Peyer's patch (tissue), 4 donors: ENCODE measurements around the gene STYXL1. TPM values are rescaled to one million over a fixed set of nuclear protein-coding genes. Genes with fewer than 3 reads are reported as not detected.
A peak's percentile ranks its signal among the peaks of the same experiment; 100 is the strongest.

Experiments
- DNase-seq, 3 donors: peaks; one replicate each; pipeline ENCODE4 v3.0.0-alpha.2; 2017 to 2019
- H3K27ac ChIP-seq, 4 donors: fragments of 200-600 bp; sonication (generic); one replicate each; pipeline ENCODE4 v1.5.1; 2016 to 2019
- H3K27me3 ChIP-seq, 2 donors: fragments of 200-600 bp; sonication (generic); one replicate each; pipeline ENCODE4 v1.5.1; 2019
- H3K36me3 ChIP-seq, 3 donors: fragments of 200-600 bp; sonication (generic); one replicate each; pipeline ENCODE4 v1.5.1; 2016 to 2019
- H3K4me1 ChIP-seq, 4 donors: fragments of 200-600 bp; sonication (generic); one replicate each; pipeline ENCODE4 v1.5.1; 2016 to 2019
- H3K4me3 ChIP-seq, 4 donors: fragments of 200-600 bp; sonication (generic); 1 replicate in 3 of 4; 2 replicates in 1 of 4; pipeline ENCODE4 v1.5.1; 2016 to 2019; ENCODE audit warnings: mild to moderate bottlenecking in 1 of 4
- H3K9me3 ChIP-seq, 4 donors: fragments of 200-600 bp; sonication (generic); one replicate each; pipeline ENCODE4 v1.5.1; 2016 to 2019; ENCODE audit warnings: mild to moderate bottlenecking in 1 of 4
- CTCF ChIP-seq, 6 experiments: fragments of 450-650 bp in 4 of 6; fragments of 200-600 bp in 2 of 6; sonication (generic) in 1 of 6; IDR thresholded peaks; one replicate each; pipeline ENCODE4 v1.5.1; 2017 to 2019; ENCODE audit warnings: antibody characterized with exemption in 6 of 6, mild to moderate bottlenecking in 3 of 6, moderate library complexity in 1 of 6
- POLR2A ChIP-seq, 2 donors: fragments of 450-650 bp; IDR thresholded peaks; one replicate each; pipeline ENCODE4 v1.5.1; 2017; ENCODE audit warnings: antibody characterized with exemption in 2 of 2, mild to moderate bottlenecking in 2 of 2, moderate library complexity in 2 of 2
- total RNA-seq, 4 donors: library from RNA; depleted of rRNA; stranded (reverse); fragments of >200 nt; gene quantifications; one replicate each; pipeline ENCODE4 v1.1.0, GENCODE V29; 2016

Gene STYXL1
- total RNA-seq, 4 donors from 2014 or later = 14.2 to 42.9 (median 29.5) TPM

DNA sequence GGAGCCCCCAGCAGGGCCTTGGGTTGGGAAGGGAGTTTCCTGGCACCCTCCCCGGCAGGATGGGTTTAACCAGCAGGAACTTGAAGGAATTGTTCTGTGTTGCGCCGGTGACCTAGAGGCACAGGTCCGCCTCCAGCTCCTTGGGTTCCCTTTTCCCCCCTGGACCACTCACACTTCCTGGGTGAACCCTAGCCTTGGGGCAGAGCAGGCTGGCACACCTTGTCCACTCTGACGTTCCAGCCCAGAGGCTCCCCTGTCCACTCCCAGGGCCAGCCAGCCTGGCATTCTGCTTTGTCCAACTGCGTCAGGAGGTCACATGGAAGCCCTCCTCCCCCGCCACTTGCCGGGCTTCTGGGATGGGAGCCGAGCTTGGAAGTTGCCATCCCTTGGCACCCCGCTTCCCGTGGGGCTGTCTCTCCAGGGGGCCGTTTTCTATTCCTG is 79.2 kb downstream of the STYXL1 start:
- Histone ChIP-seq H3K36me3 (peaks cover 0 to 31% (median 0%) of the 10 kb centered on the region in 3 donors), H3K4me1 (peaks cover 0 to 39% (median 0%) of the 10 kb centered on the region in 4 donors), H3K27me3 (no peaks in the 10 kb centered on the region), H3K9me3 (no peaks in the 10 kb centered on the region), H3K27ac (peak overlapping the region; percentile 17 to 88 (median 55)), H3K4me3 (no peak overlapping the region)
- DNase-seq = no peak
- TF ChIP-seq CTCF (IDR thresholded peaks at IDR 0.05) (no peak), POLR2A (IDR thresholded peaks at IDR 0.05) (no peak)

DNA sequence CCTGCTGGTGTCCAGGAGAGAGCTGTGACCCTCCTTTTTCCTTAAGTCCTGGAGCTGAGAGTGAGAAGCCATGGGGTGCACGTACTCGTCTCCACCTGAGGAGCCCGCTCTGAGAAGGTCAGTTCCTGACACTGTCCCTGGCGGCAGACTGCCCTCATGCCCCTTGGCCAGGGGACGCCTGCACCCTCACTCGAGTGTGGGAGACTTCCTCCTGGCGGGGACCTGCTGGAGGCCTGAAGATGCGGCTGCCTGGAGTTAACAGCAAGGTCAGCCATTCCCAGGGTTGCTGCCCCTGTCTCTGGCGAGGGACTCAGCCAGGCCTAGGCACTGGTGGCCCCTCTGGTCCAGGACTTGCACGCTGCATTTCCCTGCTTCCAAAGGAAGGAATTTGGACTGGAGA is 79.8 kb downstream of the STYXL1 start:
- no peak for DNase-seq
- Histone ChIP-seq H3K4me1 (peaks cover 0 to 39% (median 0%) of the 10 kb centered on the region in 4 donors), H3K27ac (peak overlapping the region; percentile 50 to 88 (median 63)), H3K9me3 (no peaks in the 10 kb centered on the region), H3K36me3 (peaks cover 0 to 27% (median 0%) of the 10 kb centered on the region in 3 donors), H3K4me3 (no peak overlapping the region), H3K27me3 (no peaks in the 10 kb centered on the region)
- TF ChIP-seq POLR2A (IDR thresholded peaks at IDR 0.05) (no peak), CTCF (IDR thresholded peaks at IDR 0.05) (no peak)

- H3K27me3 ChIP-seq = no peaks in the 10 kb centered on the region
- no peaks in the 10 kb centered on the region for H3K9me3 ChIP-seq
- DNase-seq = no peak
- peaks cover 0 to 39% (median 0%) of the 10 kb centered on the region in 4 donors for H3K4me1 ChIP-seq
- H3K27ac ChIP-seq = peak overlapping the region; percentile 60 to 88 (median 67)
- H3K36me3 ChIP-seq = peaks cover 0 to 22% (median 0%) of the 10 kb centered on the region in 3 donors
- H3K4me3 ChIP-seq = no peak overlapping the region
- no peak for TF ChIP-seq POLR2A (IDR thresholded peaks at IDR 0.05)
- TF ChIP-seq CTCF (IDR thresholded peaks at IDR 0.05) = no peak
Measured at GRCh38 chr7:75967487-75967997, 80.3 kb downstream of the STYXL1 start.

DNA sequence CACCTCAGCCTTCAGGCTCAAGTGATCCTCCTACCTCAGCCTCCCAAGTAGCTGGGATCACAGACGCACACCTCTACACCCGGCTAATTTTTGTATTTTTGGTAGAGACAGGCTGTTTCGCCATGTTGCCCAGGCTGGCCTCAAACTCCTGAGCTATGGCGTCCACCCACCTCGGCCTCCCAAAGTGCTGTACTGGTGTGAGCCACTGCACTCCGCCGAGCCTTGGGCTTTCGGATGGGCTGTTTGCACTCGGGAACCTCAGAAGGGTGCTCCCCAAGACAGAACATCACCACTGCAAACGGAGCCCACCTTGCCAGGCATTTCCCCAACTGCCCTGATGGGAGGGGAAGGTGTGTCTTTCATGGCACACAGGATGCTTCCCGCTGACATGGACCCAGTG is 80.7 kb downstream of the STYXL1 start:
- peak overlapping the region; percentile 60 to 88 (median 67) for H3K27ac ChIP-seq
- DNase-seq = no peak
- H3K27me3 ChIP-seq = no peaks in the 10 kb centered on the region
- H3K36me3 ChIP-seq = peaks cover 0 to 17% (median 0%) of the 10 kb centered on the region in 3 donors
- H3K4me3 ChIP-seq = no peak overlapping the region
- TF ChIP-seq POLR2A (IDR thresholded peaks at IDR 0.05) (no peak), CTCF (IDR thresholded peaks at IDR 0.05) (no peak)
- peaks cover 0 to 39% (median 0%) of the 10 kb centered on the region in 4 donors for H3K4me1 ChIP-seq
- H3K9me3 ChIP-seq = no peaks in the 10 kb centered on the region

GRCh38 chr7:75966190-75966961 is 81.4 kb downstream of the STYXL1 start:
- H3K4me3 ChIP-seq = no peak overlapping the region
- no peaks in the 10 kb centered on the region for H3K27me3 ChIP-seq
- peaks cover 0 to 22% (median 0%) of the 10 kb centered on the region in 3 donors for H3K36me3 ChIP-seq
- peaks cover 0 to 35% (median 0%) of the 10 kb centered on the region in 4 donors for H3K4me1 ChIP-seq
- H3K27ac ChIP-seq = peak overlapping the region; percentile 60 to 88 (median 67)
- TF ChIP-seq CTCF (IDR thresholded peaks at IDR 0.05) (no peak), POLR2A (IDR thresholded peaks at IDR 0.05) (no peak)
- DNase-seq = no peak
- no peaks in the 10 kb centered on the region for H3K9me3 ChIP-seq
